ENCODE results near the gene THSD7B. TPM values are rescaled to one million over a fixed set of nuclear protein-coding genes. Genes with fewer than 3 reads are reported as not detected.

Gene THSD7B
- total and polyA plus RNA-seq, 2 experiments from 2014 or later, result 0.11 TPM; not detected in 1

DNA sequence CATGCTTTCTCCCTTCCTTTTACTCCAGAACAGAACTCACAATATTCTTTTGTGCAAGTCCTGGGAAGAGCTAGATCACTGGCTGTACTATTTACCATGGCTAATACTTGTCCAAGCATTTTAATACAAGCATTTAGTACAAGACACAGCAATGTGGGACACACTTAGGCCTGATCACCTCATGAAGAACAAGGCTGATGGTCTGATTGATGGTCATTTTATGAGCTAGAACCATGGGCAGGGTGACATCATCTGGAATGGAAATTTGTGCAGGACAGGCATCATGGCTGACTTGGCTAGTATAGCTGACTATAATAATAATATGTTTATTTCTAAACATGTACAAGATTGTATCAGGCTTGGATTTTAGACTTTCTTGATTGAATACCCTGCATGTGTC, 824.8 kb downstream of the THSD7B start:
- no peaks in the 10 kb centered on the region for H3K36me3 ChIP-seq (ENCODE audit: low read depth)
- no peak for TF ChIP-seq EZH2phosphoT487 (IDR thresholded peaks at IDR 0.05; ENCODE audit: insufficient read depth, low read depth)
- no peak for TF ChIP-seq EZH2 (IDR thresholded peaks at IDR 0.05; ENCODE audit: insufficient read depth, poor library complexity, severe bottlenecking)
- no peaks in the 10 kb centered on the region for H3K27me3 ChIP-seq (replicated peaks; ENCODE audit: insufficient read depth)
- H3K79me2 ChIP-seq (ENCODE audit: insufficient read depth), result no peaks in the 10 kb centered on the region
- DNase-seq, result no peak
- H3K9me2 ChIP-seq (ENCODE audit: insufficient read depth), result no peaks in the 10 kb centered on the region
- H3F3A ChIP-seq (ENCODE audit: insufficient read depth), result no peaks in the 10 kb centered on the region
- H3K9me3 ChIP-seq (ENCODE audit: low read depth), result no peaks in the 10 kb centered on the region
- in situ Hi-C loops (cut with MboI), result no loop called here
- H3K4me2 ChIP-seq (ENCODE audit: unreplicated experiment), result no peak overlapping the region
- H3K4me1 ChIP-seq (ENCODE audit: insufficient read depth), result no peaks in the 10 kb centered on the region
- no peaks in the 10 kb centered on the region for H4K20me1 ChIP-seq (ENCODE audit: insufficient read depth)
- H3K4me3 ChIP-seq, result no peak overlapping the region
- H2AFZ ChIP-seq, result no peak overlapping the region
- H3K27ac ChIP-seq, result no peak overlapping the region
- no peak overlapping the region for H3K9ac ChIP-seq

DNA sequence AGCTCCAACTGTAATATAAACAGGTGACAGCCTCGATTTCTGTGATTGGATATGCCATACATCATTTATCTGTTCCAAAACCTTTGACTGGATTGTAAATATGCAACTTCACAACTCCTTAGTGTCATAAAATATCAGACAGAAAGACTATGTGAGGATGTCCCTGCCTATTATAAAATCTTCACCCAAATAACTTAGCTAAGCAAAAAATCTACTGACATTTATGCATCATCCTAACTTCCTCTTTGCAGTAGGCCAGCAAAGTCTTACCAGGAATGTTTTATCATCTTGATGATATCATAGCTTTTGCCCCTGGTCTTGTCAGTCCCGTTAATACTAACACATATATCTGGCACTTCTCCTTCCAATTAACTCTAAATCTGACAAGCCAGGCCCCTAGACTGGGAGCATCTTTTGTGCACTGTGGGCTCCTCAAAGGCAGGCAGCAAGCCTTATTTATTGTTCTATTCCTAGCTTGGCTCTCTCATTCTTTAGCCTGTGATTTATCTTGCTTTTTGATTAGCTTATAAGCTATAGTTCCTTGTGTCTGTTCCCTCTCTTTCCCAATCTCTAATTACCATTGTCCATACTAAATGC, 842.5 kb downstream of the THSD7B start:
- no peaks in the 10 kb centered on the region for H3K9me3 ChIP-seq (ENCODE audit: low read depth)

DNA sequence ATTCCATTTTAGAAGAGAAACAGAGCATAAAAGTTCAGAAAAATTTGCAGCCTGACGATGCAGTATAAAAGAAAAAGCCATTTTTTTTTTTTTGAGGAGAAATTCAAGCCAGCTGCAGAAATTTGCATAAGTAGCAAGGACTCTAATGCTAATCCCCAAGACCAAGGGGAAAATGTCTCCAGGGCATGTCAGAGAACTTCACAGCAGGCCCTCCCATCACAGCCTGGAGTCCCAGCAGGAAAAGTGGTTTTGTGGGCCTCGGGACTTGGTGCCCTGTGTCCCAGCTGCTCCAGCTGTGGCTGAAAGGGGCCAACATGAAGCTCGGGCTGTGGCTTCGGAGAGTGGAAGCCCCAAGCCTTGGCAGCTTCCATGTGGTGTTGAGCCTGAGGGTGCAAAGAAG, 873.6 kb downstream of the THSD7B start:
- Histone ChIP-seq H3K9ac (no peak overlapping the region), H4K20me1 (ENCODE audit: insufficient read depth) (no peaks in the 10 kb centered on the region), H3K27ac (no peak overlapping the region), H2AFZ (no peak overlapping the region), H3K4me3 (no peak overlapping the region), H3F3A (ENCODE audit: insufficient read depth) (no peaks in the 10 kb centered on the region), H3K27me3 (replicated peaks; ENCODE audit: insufficient read depth) (no peaks in the 10 kb centered on the region), H3K9me2 (ENCODE audit: insufficient read depth) (no peaks in the 10 kb centered on the region), H3K4me1 (ENCODE audit: insufficient read depth) (no peaks in the 10 kb centered on the region), H3K9me3 (ENCODE audit: low read depth) (no peaks in the 10 kb centered on the region), H3K4me2 (ENCODE audit: unreplicated experiment) (no peak overlapping the region), H3K36me3 (ENCODE audit: low read depth) (no peaks in the 10 kb centered on the region), H3K79me2 (ENCODE audit: insufficient read depth) (no peaks in the 10 kb centered on the region)
- no peak for TF ChIP-seq EZH2 (IDR thresholded peaks at IDR 0.05; ENCODE audit: insufficient read depth, poor library complexity, severe bottlenecking)
- no peak for TF ChIP-seq EZH2phosphoT487 (IDR thresholded peaks at IDR 0.05; ENCODE audit: insufficient read depth, low read depth)
- in situ Hi-C loops (cut with MboI), result no loop called here
- 7 to 15% methylated on average over 4 of the region's 4 CpGs for WGBS, 2 experiments (ENCODE audit: low coverage in 1 of 2, low lambda C conversion rate in 2 of 2, missing lambda C conversion rate in 2 of 2)
- DNase-seq, result no peak

More for the DNA sequence above, 842.5 kb downstream of the THSD7B start:
- no peaks in the 10 kb centered on the region for H3K9me2 ChIP-seq (ENCODE audit: insufficient read depth)
- H3F3A ChIP-seq (ENCODE audit: insufficient read depth), result no peaks in the 10 kb centered on the region
- no peak overlapping the region for H3K9ac ChIP-seq
- H3K27ac ChIP-seq, result no peak overlapping the region
- in situ Hi-C loops (cut with MboI), result no loop called here
- H3K27me3 ChIP-seq (replicated peaks; ENCODE audit: insufficient read depth), result no peaks in the 10 kb centered on the region
- H2AFZ ChIP-seq, result no peak overlapping the region
- H3K79me2 ChIP-seq (ENCODE audit: insufficient read depth), result no peaks in the 10 kb centered on the region
- H3K36me3 ChIP-seq (ENCODE audit: low read depth), result no peaks in the 10 kb centered on the region
- H3K4me2 ChIP-seq (ENCODE audit: unreplicated experiment), result no peak overlapping the region
- no peaks in the 10 kb centered on the region for H3K4me1 ChIP-seq (ENCODE audit: insufficient read depth)
- H4K20me1 ChIP-seq (ENCODE audit: insufficient read depth), result no peaks in the 10 kb centered on the region
- no peak for DNase-seq
- no peak overlapping the region for H3K4me3 ChIP-seq
- 6 to 18% methylated on average over 2 of the region's 2 CpGs for WGBS, 2 experiments (ENCODE audit: low coverage in 1 of 2, low lambda C conversion rate in 2 of 2, missing lambda C conversion rate in 2 of 2)
- TF ChIP-seq EZH2 (IDR thresholded peaks at IDR 0.05; ENCODE audit: insufficient read depth, poor library complexity, severe bottlenecking), result no peak
- no peak for TF ChIP-seq EZH2phosphoT487 (IDR thresholded peaks at IDR 0.05; ENCODE audit: insufficient read depth, low read depth)

DNA sequence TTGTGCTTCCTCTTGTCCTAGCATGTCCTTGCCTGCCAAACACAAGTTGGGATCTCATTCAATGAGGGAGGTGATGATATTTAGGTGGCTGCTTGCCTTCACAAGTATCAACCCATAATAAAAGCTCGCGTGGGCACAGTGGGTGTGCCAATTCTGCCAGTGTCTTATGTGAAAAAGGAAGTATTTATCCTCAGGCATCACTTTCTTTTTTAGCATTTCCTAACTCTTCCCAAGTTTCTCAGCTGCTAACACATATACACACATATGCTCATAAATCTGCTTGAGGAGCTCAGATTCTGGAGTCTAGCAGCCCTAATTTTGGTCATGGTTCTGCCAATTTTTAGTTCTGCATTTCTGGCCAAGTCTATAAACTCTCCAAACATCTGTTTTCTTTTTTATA, 879.4 kb downstream of the THSD7B start:
- Histone ChIP-seq H3K4me1 (ENCODE audit: insufficient read depth) (no peaks in the 10 kb centered on the region), H2AFZ (no peak overlapping the region), H3K79me2 (ENCODE audit: insufficient read depth) (no peaks in the 10 kb centered on the region), H3K4me3 (no peak overlapping the region), H4K20me1 (ENCODE audit: insufficient read depth) (no peaks in the 10 kb centered on the region), H3K4me2 (ENCODE audit: unreplicated experiment) (no peak overlapping the region), H3K9me3 (ENCODE audit: low read depth) (no peaks in the 10 kb centered on the region), H3K9ac (no peak overlapping the region), H3K27ac (no peak overlapping the region), H3K27me3 (replicated peaks; ENCODE audit: insufficient read depth) (no peaks in the 10 kb centered on the region), H3K36me3 (ENCODE audit: low read depth) (no peaks in the 10 kb centered on the region), H3K9me2 (ENCODE audit: insufficient read depth) (no peaks in the 10 kb centered on the region), H3F3A (ENCODE audit: insufficient read depth) (no peaks in the 10 kb centered on the region)
- DNase-seq, result no peak
- TF ChIP-seq EZH2phosphoT487 (IDR thresholded peaks at IDR 0.05; ENCODE audit: insufficient read depth, low read depth), result no peak
- no peak for TF ChIP-seq EZH2 (IDR thresholded peaks at IDR 0.05; ENCODE audit: insufficient read depth, poor library complexity, severe bottlenecking)
- in situ Hi-C loops (cut with MboI), result no loop called here
- 0 to 3% methylated on average over 2 of the region's 2 CpGs for WGBS, 2 experiments (ENCODE audit: low coverage in 1 of 2, low lambda C conversion rate in 2 of 2, missing lambda C conversion rate in 2 of 2)

DNA sequence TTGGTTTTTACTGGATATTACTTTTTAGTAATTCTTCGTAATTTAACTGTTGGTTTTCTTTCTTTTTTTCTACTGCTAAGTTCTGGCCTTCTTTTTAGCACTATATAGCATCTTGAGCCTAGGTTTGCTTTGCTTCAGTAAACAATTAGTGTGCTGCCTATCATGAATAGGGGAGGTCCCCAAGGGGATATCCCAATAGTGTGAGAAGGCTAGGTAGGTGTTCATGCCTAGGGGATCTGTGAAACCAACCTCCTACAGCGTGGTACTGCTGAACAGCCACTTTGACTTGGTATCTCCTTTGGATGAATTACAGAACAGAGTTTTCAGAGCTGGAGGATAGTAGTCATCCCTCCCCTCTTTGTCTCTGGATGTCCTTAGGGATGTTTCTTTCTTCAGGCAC, 888.7 kb downstream of the THSD7B start:
- TF ChIP-seq EZH2phosphoT487 (IDR thresholded peaks at IDR 0.05; ENCODE audit: insufficient read depth, low read depth) (no peak), EZH2 (IDR thresholded peaks at IDR 0.05; ENCODE audit: insufficient read depth, poor library complexity, severe bottlenecking) (no peak)
- no peaks in the 10 kb centered on the region for H3K27me3 ChIP-seq (replicated peaks; ENCODE audit: insufficient read depth)

More for the DNA sequence above, 888.7 kb downstream of the THSD7B start:
- no peaks in the 10 kb centered on the region for H3F3A ChIP-seq (ENCODE audit: insufficient read depth)
- H3K9me3 ChIP-seq (ENCODE audit: low read depth), result no peaks in the 10 kb centered on the region
- 2 to 5% methylated on average over 2 of the region's 2 CpGs for WGBS, 2 experiments (ENCODE audit: low coverage in 1 of 2, low lambda C conversion rate in 2 of 2, missing lambda C conversion rate in 2 of 2)
- no peak overlapping the region for H3K27ac ChIP-seq
- no peaks in the 10 kb centered on the region for H3K4me1 ChIP-seq (ENCODE audit: insufficient read depth)
- no peaks in the 10 kb centered on the region for H3K36me3 ChIP-seq (ENCODE audit: low read depth)
- no peaks in the 10 kb centered on the region for H3K9me2 ChIP-seq (ENCODE audit: insufficient read depth)
- no peaks in the 10 kb centered on the region for H4K20me1 ChIP-seq (ENCODE audit: insufficient read depth)
- in situ Hi-C loops (cut with MboI), result no loop called here
- no peak for DNase-seq
- no peak overlapping the region for H2AFZ ChIP-seq
- no peaks in the 10 kb centered on the region for H3K79me2 ChIP-seq (ENCODE audit: insufficient read depth)
- no peak overlapping the region for H3K4me2 ChIP-seq (ENCODE audit: unreplicated experiment)
- no peak overlapping the region for H3K9ac ChIP-seq
- H3K4me3 ChIP-seq, result no peak overlapping the region
